Activated CD4-positive, CD25-positive, alpha-beta regulatory T cell treated with anti-CD3 and anti-CD28 coated beads, Interleukin-2, amount 50 U/mL, for 24 hours (primary cell): Measurements from ENCODE around the gene TMCO4.

Experiments used
- ATAC-seq, 2 donors: fragments of 150-1000 bp; cut with Tn5 transposase; one replicate each; pipeline ENCODE4 v1.10.0; 2021; ENCODE audit warnings: mild to moderate bottlenecking in 1 of 2, moderate library complexity in 1 of 2

Gene TMCO4

GRCh38 chr1:19710825-19711611 lies 88.7 kb downstream of the TMCO4 start:
- ATAC-seq = peak; percentile 53 to 58

DNA sequence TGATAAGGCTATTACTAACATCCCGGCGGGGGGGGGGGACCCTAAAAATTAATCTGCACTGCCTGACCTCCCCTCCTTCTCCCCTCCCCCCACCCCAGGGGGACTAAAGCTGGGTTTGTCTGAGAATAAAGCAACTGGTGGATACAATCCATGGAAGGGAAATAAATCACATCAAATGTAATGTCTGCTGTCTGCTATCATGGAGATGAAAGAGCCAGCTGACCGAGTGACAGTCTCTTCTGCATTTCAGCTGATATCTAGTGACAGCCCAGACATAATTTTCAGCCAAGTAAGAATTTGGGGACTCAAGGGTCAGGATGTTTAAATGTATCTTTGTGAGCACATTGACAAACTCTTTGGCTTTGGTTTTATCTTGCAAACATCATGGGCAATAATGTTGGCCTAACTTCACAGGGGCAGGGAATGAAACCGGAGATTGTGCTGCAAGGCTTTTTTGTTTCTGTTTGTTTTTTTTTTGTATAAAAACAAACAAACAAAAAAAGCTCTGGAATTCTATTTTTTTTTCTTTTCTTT lies 90.4 kb downstream of the TMCO4 start:
- ATAC-seq = no peak

DNA sequence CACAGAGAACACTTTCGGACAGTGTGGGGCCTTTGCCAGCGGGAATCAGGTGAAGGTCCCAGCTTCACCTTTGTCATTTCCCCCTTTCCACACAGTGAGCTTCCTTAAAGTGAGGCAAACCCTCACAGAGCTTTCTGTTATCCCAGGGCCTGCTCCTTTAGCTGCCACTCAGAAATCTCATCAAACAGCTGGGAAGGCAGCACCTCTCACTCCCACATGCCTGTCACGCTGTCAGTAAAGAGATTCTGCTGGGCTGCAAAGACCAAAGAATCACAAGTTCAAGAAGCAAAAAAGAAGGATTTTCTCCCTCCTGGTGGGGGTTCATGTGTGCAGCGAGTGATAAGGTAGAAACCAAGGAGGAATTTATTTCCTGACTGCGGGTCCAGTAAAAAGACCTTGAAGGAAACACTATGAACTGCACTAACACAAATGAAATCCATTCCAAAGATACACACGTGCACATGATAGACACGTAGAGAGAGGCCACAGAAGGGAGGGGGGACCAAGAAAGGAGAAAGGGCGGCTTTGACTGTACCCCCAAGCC lies 91.1 kb downstream of the TMCO4 start:
- no peak for ATAC-seq

DNA sequence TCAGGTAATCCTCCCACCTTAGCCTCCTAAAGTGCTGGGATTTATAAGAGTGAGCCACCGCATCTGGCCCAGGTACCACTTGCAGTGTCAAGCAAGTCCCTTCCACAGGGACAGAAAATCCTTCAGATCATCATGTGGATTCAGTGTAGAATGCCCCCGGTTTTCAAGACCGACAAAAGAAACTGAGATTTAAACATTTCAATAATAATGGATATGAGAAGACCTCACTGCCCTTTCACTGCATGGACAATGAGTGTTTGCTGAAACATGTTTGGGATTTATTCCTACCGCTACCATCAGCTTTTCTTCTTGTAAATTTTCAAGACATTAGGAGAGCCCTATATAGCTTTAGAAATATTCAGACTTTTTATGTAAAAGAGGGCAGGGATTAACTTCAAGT lies 93.6 kb downstream of the TMCO4 start:
- no peak for ATAC-seq

DNA sequence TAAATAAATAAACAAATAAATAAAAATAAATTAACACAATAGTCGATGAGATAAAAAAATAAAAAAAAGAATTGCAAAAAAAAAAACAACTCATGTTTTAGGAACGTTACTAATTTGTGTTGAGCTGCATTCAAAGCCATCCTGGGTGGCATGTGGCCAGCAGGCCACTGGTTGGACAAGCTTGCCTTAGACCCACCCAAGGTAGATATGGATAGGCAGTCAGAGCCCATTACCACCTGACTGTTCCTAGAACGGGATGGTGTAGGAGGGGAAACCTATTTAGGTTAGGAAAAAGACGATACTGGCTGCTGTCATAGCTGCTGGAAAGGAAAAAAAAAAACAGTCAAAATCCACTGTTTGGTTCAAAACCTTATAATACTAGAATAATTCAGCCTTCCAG lies 94.3 kb downstream of the TMCO4 start:
- no peak for ATAC-seq

GRCh38 chr1:19704247-19705113 lies 95.2 kb downstream of the TMCO4 start:
- peak in 1 of 2 donors; percentile 41 for ATAC-seq

GRCh38 chr1:19703280-19703679 lies 96.4 kb downstream of the TMCO4 start:
- no peak for ATAC-seq

DNA sequence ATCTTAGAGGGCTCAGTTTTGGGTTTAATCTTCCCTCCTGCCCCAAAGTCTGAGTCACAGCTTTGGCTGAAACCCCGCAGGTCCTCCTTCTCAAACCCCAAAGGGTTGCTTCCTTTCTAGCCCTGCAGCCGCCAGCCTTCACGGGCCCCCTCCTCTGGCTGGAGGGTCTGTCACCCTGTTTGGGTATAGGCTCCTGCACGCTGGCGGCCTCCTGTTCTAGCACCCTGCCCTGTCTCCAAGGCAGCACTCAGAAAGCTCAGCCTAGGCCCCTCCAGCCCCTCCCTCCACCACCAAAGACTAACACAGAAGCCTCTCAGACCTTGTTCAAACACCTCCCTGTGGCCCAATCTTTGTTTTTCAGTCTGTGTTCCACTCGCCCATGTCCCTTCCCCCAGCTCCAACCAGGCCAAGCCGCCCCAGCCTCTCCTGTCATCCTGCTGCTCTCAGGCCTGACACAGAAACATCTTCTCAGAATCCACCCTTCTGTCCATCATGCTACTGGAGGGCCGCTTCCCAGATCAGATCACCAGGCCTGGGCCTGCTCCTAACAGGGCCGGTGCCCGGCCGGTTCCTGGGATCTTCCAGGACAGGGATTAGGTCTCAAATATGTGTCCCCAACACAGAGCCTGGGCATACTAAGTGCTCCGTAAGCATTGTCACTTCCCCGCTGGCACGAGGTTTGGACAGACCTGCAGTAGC lies 99.5 kb downstream of the TMCO4 start:
- ATAC-seq = no peak

- ATAC-seq = no peak
These were observed 101.5 kb downstream of the TMCO4 start for GRCh38 chr1:19698181-19698580.

DNA sequence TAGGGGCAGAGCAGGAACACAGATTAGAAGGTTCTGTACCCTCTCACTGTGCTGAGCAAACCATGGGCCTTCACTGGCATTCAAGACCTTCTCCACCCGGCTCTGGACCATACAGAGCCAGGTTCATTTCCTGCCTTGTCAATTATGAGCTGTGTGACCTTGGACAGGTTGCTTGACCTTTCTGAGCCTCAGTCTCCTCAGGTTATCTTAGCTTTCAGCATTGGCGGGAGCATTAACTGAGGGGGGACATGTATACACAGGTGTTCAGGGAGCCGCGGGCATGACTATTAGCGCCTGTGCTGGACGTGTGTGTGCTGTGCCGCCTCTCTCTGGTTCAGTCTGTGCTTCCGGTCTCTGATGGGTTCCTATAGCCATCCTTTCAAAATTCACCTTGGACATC lies 102.9 kb downstream of the TMCO4 start:
- no peak for ATAC-seq

GRCh38 chr1:19695772-19696171 lies 103.9 kb downstream of the TMCO4 start:
- no peak for ATAC-seq

GRCh38 chr1:19694298-19694697 lies 105.4 kb downstream of the TMCO4 start:
- no peak for ATAC-seq

GRCh38 chr1:19690342-19690741 lies 109.4 kb downstream of the TMCO4 start:
- ATAC-seq = no peak

DNA sequence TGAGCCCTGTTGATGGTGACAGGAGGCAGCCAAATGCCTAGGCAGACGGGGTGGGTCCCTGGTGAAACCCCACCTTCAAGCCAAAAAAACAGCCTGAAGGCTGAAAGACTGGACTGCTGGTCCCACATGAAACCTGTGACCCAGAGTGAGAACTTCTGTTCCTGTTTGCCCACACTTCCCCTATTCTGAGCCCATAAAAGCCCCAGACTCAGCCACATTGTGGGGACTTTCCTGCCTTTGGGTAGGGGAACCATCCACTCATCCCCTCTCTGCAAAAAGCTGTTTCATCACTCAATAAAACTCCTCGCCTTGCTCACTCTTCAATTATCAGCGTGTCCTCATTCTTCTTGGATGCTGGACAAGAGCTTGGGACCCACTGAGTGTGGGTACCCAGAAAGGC lies 109.9 kb downstream of the TMCO4 start:
- ATAC-seq = peak; percentile 6 to 31

DNA sequence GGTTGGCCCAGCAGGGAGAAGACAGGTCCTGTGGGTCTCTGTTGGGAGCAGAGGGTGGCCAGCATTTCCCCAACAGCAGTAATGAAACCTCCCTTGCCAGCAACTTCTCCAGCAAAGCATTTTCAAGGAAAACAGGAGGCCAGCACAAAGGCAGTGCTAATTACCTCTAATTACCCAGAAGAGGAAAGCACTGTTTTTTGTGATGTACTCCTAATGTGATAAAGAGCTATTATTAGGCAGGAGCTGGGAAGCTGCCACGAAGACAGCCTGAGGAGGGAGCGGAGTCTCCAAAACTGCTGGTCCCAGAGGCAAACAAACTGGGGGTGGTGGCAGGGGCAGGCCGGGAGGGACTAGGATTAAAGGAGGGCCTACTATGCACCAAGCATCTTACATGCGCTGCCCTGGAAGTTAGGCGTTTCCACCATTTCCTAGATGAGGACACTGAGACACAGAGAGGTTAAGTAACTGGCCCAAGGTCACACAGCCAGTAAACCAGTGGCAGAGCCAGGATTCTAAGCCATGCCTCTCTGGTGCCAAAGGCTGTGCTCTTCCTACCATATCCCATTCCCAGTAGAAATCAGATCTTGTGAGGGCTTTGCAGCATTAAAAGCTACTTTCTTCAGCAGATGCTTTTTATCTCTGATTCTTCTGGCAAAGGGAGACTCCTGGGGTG lies 110.5 kb downstream of the TMCO4 start:
- ATAC-seq = no peak

DNA sequence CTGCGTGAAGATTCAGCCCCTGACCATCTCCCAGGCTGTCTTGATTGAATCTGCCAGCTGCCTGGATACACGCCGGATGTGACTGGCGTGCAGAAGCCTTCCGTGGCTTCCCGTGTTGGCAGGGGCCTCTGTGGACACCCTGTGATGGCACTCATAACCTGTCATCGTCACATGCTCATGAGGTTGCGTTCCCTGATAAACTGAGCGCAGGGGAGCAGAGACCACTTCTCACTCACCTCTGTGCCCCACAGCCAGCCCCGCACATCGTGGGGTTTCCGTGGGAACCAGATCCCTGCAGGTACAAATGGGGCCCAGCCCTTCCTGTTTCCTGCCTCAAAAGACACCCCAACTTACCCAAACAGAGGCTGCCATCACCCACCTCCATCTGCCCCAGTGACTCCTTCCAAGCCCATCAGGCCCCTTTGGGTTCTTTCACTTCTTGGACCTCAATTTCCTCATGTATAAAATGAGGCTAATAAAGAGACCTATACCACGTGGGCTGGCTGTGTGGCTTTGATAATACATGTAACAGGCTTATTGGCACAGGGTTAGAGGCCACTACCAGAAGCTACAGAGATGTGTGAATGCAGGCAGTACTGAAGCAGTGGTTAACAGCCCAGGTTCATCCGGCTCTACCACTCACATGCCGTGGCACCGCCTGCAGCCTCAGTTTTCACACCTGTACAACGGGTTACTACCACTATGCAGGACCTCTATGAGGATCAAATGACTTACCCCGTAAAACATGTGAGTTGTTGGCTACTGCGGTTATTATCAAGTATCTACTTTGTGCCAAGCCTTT lies 111.5 kb downstream of the TMCO4 start:
- ATAC-seq = peak; percentile 56 to 61

DNA sequence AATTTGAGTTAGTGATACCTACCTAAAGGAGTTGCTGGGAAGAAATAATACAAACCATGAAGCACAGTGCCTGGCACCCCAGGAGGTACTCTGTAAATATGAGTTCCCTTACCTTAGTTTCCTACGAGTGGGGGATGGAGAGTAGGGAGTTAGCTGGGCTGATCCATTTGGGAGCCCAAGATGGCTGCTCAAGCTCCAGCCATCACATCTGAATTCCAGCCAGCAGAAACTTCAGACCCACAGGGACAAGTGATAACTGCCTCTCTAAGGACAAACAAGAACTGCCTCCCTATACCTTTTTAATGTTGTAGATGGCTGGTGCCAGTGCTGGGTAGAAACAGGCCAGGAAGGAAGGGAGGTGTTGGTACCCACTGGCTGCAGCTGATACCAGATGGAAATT lies 112.3 kb downstream of the TMCO4 start:
- no peak for ATAC-seq

DNA sequence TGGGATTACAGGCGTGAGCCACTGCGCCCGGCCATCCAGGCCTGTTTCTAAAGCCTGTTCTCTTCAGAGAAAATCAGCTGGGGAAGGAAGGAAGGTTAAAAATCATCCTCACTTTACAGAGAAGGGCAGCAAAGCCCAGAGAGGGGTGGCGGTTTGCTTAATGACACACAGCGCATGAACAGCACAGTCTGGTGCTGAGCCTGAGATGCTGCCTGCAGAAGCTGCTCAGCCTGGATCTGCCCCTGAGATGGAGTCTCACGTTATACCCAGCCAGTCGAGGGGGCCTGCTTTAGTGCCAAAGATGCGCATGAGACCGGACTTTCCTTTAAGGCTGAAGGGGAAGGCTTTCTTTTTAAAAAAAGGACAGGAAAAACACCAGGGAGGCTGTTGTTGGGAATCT lies 113.7 kb downstream of the TMCO4 start:
- no peak for ATAC-seq

GRCh38 chr1:19684677-19685076 lies 115.0 kb downstream of the TMCO4 start:
- no peak for ATAC-seq

- no peak for ATAC-seq
These were observed 116.4 kb downstream of the TMCO4 start for GRCh38 chr1:19683351-19683750.

DNA sequence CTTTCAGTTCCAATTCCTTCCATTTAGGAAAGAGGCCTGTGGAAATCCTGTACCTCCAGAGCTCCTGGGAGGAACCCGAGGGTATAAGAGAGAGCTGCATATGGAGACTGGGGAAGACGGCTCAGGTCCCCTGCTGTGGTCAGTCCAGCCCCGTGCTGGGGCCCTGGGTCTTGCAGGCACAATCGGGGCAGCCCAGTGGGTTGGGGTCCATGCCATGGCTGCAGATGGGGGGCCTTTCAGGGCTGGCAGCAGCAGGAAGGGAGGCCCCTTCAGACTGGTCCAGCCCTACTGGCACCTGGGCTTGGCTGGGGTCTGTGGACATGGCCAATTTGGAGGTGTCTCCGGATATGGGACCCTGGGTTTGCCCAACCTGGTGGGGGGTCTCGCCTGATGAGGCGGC lies 116.8 kb downstream of the TMCO4 start:
- no peak for ATAC-seq
